ENCODE measurements around the gene GTPBP1.
A peak's percentile ranks its signal among the peaks of the same experiment; 100 is the strongest.

The GTPBP1 gene

DNA sequence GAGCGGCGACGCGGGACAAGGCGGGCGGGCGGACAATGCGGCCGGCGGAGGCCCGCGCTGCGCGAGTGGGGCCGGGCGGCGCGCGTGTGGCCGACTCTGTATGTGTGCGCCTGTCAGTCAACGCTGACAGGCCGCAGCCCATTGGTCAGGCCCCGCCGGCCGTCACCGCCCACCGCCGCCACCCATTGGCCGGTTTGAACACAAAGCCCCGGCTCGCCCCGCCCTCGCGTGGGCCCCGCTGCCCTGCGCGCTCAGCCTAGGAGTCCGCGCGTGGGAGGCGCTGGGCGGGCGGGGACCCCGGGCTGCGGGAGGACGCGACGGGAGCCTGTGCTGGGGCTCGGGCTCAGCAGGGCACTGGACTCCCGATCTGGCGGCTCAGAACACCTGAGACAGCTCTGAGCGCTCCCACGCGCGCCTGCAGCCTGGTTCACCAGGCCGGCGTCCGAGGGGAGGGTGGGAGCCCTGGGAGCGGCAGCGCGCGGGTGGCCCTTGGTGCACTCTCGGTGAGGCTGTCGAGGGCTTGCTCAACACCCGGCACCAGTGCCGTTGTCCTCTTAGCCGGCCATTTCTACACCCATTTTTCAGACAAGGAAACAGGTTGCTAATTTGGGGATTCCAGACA, 50.3 kb downstream of the GTPBP1 start, which contains the start of gene SUN2:
Gene SUN2, minus strand, starts transcription at position 88 of the 622 bp plus-strand sequence. CDS start 3,370 bp downstream, outside the sequence.
- peak within 1 kb of the TSS; percentile 98 to 100 for H3K4me3 Mint-ChIP-seq
- H3K27ac Mint-ChIP-seq: peak within 1 kb of the TSS; percentile 91 to 99
- H3K4me1 Mint-ChIP-seq (ENCODE audit: low read depth in 2 of 2): peaks cover 55 to 64% of the 10 kb centered on the region in 2 donors
- H3K36me3 Mint-ChIP-seq (ENCODE audit: insufficient read depth): peaks cover 42% of the 10 kb centered on the region
- DNase-seq (peak; percentile 92 to 94 (median 93)), ATAC-seq (replicated peaks) (peak; percentile 72)
- no peaks in the 10 kb centered on the region for H3K9me3 Mint-ChIP-seq
- no peaks in the 10 kb centered on the region for H3K27me3 Mint-ChIP-seq

DNA sequence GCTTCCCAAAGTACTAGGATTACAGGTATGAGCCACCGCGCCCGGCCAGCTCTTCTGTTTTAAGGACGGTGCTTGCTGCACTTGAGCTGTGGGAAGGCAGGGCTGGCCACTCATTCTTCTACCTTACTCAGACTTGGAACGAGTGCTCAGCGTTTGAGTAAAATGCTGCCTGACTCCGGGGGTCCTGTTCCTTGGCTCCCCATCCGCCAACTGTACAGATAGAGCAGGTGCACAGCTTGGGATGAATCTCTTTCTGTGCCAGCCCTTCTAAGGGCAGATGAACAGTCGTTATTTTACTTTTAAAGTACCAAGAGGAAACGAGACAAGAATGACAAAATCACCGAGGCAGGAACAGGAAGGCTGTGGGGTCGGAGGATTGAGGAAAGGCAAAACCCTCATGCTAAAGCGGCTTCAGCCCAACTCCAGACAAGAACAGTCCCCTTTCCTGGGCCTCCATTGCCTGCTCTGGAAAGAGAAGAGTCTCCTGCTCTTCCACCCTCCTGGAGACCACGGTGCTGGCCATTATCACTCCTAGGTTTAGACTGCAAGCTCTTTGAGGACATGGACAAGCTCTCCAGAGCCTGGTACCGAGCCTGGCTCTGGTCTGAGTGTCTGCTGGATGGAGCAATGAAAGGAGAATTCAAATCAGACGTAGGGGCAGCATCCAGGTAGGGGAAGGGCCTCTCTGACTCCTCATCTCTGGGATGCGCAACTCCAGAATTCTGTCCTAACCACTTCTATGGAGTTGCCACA, 51.1 kb downstream of the GTPBP1 start:
- Mint-ChIP-seq H3K4me1 (ENCODE audit: low read depth in 2 of 2) (peaks cover 46 to 56% of the 10 kb centered on the region in 2 donors), H3K4me3 (peak overlapping the region; percentile 96 to 98)
- no peak for ATAC-seq (replicated peaks)

DNA sequence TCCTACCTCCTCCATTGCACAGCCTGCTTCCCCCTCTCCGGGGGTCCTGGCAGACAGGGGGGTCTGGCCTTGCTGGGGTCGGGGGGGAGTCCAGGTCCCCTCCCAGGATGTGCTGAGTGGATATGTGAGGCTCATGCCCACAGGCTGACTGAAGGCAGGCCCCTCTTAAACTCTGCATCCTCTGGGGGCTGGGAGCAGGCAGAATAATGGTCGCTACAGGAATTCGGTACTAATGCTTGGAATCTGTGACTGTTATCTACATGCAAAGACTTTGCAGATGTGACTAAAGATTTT, 51.7 kb downstream of the GTPBP1 start:
- no peak for ATAC-seq (replicated peaks)
- no peak for DNase-seq
- peaks cover 41 to 51% of the 10 kb centered on the region in 2 donors for H3K4me1 Mint-ChIP-seq (ENCODE audit: low read depth in 2 of 2)
- no peaks in the 10 kb centered on the region for H3K9me3 Mint-ChIP-seq
- peak overlapping the region; percentile 96 to 98 for H3K4me3 Mint-ChIP-seq
- peak overlapping the region; percentile 79 to 93 for H3K27ac Mint-ChIP-seq
- H3K36me3 Mint-ChIP-seq (ENCODE audit: insufficient read depth): peaks cover 28% of the 10 kb centered on the region
- no peaks in the 10 kb centered on the region for H3K27me3 Mint-ChIP-seq

More for the DNA sequence above, 51.1 kb downstream of the GTPBP1 start:
- Mint-ChIP-seq H3K36me3 (ENCODE audit: insufficient read depth) (peaks cover 34% of the 10 kb centered on the region), H3K9me3 (no peaks in the 10 kb centered on the region), H3K27ac (peak overlapping the region; percentile 79 to 93), H3K27me3 (no peaks in the 10 kb centered on the region)
- DNase-seq: no peak

DNA sequence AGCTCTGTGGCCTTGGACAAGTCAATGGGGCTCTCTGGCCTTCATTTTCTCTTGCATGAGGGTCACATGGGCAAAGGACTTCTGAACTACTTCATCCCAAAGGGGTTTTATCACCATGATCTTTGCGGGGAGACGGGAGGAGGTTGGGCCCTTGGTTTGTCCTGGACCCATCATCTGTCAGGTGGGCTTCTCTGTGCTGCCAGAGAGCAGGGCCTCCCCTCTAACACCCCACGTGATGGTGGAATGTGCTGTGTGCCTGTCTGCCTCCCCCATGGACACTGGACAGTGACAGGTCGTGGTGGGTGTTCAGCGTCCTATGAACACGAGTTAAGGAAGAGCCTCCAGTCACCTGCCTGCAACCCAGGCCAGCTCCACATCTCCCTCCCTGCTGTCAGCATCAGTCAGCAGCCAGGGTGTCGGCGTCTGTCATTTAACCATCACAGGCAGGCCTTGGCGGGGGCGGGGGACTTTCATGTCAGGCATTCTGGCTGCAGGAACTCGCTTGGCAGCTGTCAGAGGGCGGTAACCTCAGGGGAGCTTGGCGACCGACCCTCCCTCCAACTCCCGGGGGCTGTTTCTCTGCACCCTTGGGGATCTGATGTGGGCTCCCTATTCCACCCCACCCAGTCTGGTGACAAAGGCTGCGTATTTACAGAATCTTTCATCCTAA, 52.7 kb downstream of the GTPBP1 start:
- Mint-ChIP-seq H3K9me3 (no peaks in the 10 kb centered on the region), H3K36me3 (ENCODE audit: insufficient read depth) (peaks cover 18% of the 10 kb centered on the region), H3K27me3 (no peaks in the 10 kb centered on the region), H3K4me3 (peak overlapping the region; percentile 96 to 98), H3K4me1 (ENCODE audit: low read depth in 2 of 2) (peaks cover 33 to 43% of the 10 kb centered on the region in 2 donors), H3K27ac (peak overlapping the region in 1 of 2 donors; percentile 72)
- ATAC-seq (replicated peaks) (no peak), DNase-seq (no peak)

DNA sequence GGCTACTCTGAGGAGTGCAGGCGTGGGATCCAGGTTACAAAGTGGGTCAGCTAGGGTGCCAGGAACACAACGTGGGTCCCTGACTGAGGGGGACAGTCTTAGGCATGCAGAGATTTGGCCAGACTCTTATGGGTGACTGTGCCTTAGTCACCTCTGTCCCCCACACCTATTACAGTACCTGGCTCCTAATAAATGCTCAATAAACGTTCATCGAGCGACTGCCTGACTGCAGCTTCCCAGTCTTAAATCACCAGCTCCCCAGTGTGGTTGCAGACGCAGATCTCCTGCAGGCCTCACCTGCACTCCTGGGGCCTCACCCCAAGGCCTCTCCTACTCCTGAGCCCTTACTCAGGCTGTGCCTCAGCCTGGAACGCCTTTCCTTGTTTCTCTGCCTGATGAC, 53.3 kb downstream of the GTPBP1 start:
- no peak for ATAC-seq (replicated peaks)
- peaks cover 28 to 37% of the 10 kb centered on the region in 2 donors for H3K4me1 Mint-ChIP-seq (ENCODE audit: low read depth in 2 of 2)
- H3K36me3 Mint-ChIP-seq (ENCODE audit: insufficient read depth): peaks cover 13% of the 10 kb centered on the region
- no peaks in the 10 kb centered on the region for H3K9me3 Mint-ChIP-seq
- no peak for DNase-seq
- no peaks in the 10 kb centered on the region for H3K27me3 Mint-ChIP-seq
- peak overlapping the region in 1 of 2 donors; percentile 72 for H3K27ac Mint-ChIP-seq
- H3K4me3 Mint-ChIP-seq: no peak overlapping the region

DNA sequence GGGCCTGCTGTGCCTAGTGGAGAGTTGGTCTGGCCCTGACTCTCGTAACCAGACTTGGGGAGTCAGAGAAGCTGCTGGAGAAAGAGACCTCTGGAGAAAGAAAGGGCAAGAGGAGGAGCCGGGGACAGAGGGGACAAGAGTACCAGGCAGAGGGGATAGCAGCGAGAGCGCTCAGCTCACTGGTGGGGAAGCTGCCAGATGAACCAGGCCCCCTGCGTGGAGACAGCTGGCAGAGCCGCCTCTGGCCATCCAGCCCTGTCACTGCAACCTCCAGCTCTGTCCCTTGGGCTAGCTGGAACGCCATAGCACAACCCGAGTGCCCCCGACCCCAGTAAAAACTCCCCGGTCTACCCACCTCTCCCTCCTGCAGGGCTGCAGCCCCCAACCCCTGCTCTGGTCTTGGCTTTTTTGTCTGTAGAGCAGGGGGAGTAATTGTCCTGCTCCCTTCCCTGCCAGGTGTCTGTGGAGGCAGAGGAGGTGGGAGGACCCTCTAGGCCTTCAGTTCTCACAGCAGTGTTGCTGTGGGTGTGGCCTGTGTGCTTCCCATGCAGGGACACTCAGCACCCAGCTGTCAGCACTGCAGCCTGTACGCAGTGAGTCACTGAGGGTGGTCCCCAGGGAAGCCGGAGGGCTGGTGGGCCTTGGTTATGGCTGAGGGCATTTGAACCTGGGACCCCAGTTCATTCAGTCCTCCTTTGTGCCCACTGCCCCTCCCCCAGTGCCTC, 54.9 kb downstream of the GTPBP1 start:
- no peak for DNase-seq
- Mint-ChIP-seq H3K27me3 (no peaks in the 10 kb centered on the region), H3K4me1 (ENCODE audit: low read depth in 2 of 2) (peaks cover 28 to 31% of the 10 kb centered on the region in 2 donors), H3K27ac (no peak overlapping the region), H3K36me3 (ENCODE audit: insufficient read depth) (peaks cover 6% of the 10 kb centered on the region), H3K9me3 (no peaks in the 10 kb centered on the region), H3K4me3 (no peak overlapping the region)
- no peak for ATAC-seq (replicated peaks)

DNA sequence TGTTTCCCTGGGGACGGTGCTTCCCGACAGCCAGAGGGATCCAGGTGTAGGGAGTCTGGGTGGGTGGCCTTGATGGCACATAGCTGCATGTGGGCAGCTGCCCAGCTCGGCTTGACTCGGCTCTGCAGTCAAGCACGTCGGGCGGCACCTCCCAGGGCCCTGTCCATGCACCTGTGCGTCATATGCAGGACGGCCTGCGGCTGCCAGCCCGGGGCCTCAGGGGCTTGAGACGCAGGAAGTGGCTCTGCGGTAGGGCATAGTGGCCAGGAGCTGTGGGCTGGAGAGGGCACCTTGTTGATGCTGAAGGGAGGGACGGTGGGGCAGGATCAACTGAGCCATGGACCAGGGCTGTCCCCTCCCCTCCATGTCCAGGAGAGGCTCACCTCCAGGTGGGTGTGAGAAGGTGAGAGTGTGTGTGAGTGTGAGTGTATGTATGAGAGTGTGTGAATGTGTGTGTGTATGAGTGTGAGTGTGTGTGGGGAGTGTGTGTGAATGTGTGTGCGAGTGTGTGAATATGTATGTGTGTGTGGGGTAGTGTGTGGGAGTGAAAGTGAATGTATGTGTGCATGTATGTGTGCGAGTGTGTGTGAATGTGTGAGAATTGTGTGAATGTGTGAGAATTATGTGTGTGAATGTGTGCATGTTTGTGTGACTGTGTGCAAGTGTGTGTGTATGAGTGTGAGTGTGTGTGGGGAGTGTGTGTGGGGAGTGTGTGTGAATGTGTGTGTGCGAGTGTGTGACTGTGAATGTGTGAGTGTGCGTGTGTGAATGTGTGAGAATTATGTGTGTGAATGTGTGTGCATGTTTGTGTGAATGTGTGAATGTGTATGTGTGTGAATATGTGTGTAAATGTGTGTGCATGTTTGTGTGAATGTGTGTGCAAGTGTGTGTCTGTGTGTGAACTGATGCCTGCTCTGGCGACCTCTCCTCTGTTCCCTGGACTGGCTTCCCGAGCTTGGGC, 55.7 kb downstream of the GTPBP1 start:
- Mint-ChIP-seq H3K36me3 (ENCODE audit: insufficient read depth) (peaks cover 3% of the 10 kb centered on the region), H3K4me3 (no peak overlapping the region), H3K27me3 (no peaks in the 10 kb centered on the region), H3K9me3 (no peaks in the 10 kb centered on the region), H3K27ac (no peak overlapping the region), H3K4me1 (ENCODE audit: low read depth in 2 of 2) (peaks cover 30 to 33% of the 10 kb centered on the region in 2 donors)
- ATAC-seq (replicated peaks) (no peak), DNase-seq (no peak)

DNA sequence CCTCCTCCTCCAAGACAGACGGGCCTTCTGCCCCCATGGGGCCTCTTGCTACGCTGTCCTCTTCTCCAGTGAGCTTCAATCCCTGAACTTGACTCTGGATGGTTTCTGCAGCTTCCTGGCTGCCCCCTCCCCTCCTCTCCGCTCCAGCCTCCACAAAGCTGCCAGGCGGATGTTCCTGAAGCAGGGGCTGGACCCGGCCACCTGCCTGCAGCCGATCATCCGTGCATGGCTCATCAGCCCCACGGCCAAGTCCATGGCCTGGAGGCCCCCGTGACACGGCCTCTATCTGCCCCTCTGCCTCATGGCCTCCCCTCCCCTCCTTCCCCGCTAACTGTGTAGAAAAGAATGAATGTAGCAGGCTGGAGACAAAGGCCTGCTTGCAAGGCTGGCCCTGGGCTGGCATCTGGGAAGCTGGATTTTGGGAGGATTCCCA, 56.8 kb downstream of the GTPBP1 start:
- Mint-ChIP-seq H3K9me3 (no peaks in the 10 kb centered on the region), H3K36me3 (ENCODE audit: insufficient read depth) (no peaks in the 10 kb centered on the region), H3K27ac (no peak overlapping the region), H3K4me3 (no peak overlapping the region), H3K27me3 (no peaks in the 10 kb centered on the region), H3K4me1 (ENCODE audit: low read depth in 2 of 2) (peaks cover 19 to 23% of the 10 kb centered on the region in 2 donors)
- no peak for DNase-seq
- ATAC-seq (replicated peaks): no peak

DNA sequence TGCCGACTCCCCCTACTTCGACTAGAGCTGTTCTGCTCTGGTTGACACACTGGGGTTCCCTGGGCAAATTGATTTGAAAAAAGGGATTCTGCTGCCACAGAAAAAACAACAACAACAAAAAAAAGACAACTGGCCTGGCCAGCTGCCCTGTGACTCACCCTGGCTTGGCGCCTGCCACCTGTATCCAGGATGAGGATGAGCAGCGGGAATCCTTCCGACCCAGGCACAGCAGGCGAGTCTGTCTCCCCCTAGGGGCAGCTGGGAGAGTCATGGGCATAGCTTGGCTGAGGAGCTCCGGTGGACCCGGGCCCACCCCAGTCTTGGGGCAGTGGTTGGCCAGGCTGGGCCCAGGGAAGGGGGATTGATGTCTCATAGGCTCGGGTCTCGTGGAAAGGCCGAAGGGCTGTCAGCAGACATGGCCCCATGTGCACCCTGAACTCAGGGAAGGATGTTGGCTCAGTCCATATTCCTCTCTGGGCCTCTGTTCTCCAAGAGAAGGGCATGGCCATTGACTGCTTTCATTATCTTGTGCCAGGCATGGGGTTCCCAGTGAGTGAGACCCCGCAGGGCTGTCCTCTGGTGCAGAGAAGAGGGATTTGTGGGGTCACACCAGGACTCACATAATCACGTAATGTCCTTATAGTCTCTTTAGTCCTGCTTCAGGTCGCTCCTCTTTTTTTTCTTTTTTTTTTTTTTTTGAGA, 60.5 kb downstream of the GTPBP1 start:
- DNase-seq (peak in 2 of 3 experiments; percentile 27 to 33), ATAC-seq (replicated peaks) (peak; percentile 75)
- Mint-ChIP-seq H3K27ac (no peak overlapping the region), H3K4me1 (ENCODE audit: low read depth in 2 of 2) (peaks cover 10 to 13% of the 10 kb centered on the region in 2 donors), H3K36me3 (ENCODE audit: insufficient read depth) (no peaks in the 10 kb centered on the region), H3K27me3 (no peaks in the 10 kb centered on the region), H3K4me3 (no peak overlapping the region), H3K9me3 (no peaks in the 10 kb centered on the region)

DNA sequence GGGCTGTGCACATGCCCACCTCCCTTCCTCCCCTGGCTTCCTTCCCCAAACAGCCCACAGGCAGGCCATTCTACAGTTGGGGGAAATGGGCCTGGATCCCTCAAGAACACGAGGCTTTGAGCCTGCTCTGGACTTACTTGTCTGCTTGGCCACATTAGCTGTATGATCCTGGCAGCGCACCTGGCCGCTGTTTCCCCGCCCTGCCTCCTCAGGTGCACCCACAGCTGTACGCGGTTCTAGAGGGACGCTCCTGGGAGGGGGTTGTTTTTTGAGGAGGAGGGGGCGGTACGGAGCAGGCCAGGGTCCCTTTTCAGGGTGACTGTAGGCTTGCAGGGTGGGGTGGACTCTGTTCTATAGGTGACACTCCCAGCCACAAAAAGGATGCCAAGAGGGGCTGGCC, 61.6 kb downstream of the GTPBP1 start:
- Mint-ChIP-seq H3K4me3 (no peak overlapping the region), H3K9me3 (no peaks in the 10 kb centered on the region), H3K4me1 (ENCODE audit: low read depth in 2 of 2) (peaks cover 11 to 15% of the 10 kb centered on the region in 2 donors), H3K27me3 (no peaks in the 10 kb centered on the region), H3K36me3 (ENCODE audit: insufficient read depth) (no peaks in the 10 kb centered on the region), H3K27ac (no peak overlapping the region)
- DNase-seq: no peak
- no peak for ATAC-seq (replicated peaks)

DNA sequence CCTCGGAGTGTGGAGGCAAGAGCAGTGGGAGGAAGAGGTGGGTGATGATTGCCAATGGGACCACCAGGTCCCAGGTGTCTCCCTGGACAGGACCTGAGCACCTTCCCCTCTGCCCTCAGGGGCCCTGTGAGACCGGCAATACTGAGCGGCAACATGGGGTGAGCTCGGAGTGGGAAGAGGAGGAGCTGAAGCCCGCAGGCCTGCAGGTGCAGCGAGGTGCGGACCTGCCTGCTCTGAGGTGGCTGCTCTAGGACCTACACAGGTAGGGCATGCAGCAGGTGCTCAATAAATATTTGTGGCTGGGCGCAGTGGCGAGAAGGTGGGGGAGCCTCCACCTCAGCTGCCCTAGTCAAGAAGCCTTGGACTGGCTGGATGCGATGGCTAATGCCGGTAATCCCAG, 62.3 kb downstream of the GTPBP1 start:
- Mint-ChIP-seq H3K9me3 (no peaks in the 10 kb centered on the region), H3K4me3 (no peak overlapping the region), H3K27me3 (no peaks in the 10 kb centered on the region), H3K36me3 (ENCODE audit: insufficient read depth) (no peaks in the 10 kb centered on the region), H3K4me1 (ENCODE audit: low read depth in 2 of 2) (peaks cover 12 to 15% of the 10 kb centered on the region in 2 donors), H3K27ac (peak overlapping the region in 1 of 2 donors; percentile 73)
- DNase-seq (no peak), ATAC-seq (replicated peaks) (no peak)

Data from effector memory CD8-positive, alpha-beta T cell (primary cell).